SHP77 (cell line): ENCODE data around the gene TIMM10.
"Not testable (repeated sequence)": the region's sequence is repeated elsewhere in the genome, so short reads cannot be mapped to it uniquely, and the experiment has no call there.

Experiments used
- DNase-seq, 2 experiments: peaks; one replicate each; lab custom pipeline; 2025; lab: John Stamatoyannopoulos, UW

TIMM10 gene

GRCh38 chr11:57542582-57542981 is 12.0 kb upstream of the TIMM10 start:
- DNase-seq = no peak

- DNase-seq = no peak
Observed at GRCh38 chr11:57541169-57541568, 10.6 kb upstream of the TIMM10 start.

- no peak for DNase-seq
Observed at GRCh38 chr11:57539342-57539741, 8.8 kb upstream of the TIMM10 start.

GRCh38 chr11:57536947-57537619 is 6.5 kb upstream of the TIMM10 start, which contains the start of gene SMTNL1:
Gene SMTNL1, plus strand, starts transcription at chr11:57537595. Its CDS starts 5,048 bp downstream, at chr11:57542643.
- DNase-seq = no peak

GRCh38 chr11:57534449-57534848 is 3.9 kb upstream of the TIMM10 start:
- DNase-seq = not testable (repeated sequence)

GRCh38 chr11:57530215-57530595 is 349 bp downstream of the TIMM10 start:
- DNase-seq = no peak

GRCh38 chr11:57529012-57529411 is 1.5 kb downstream of the TIMM10 start:
- DNase-seq = no peak

GRCh38 chr11:57527056-57527631 is 3.4 kb downstream of the TIMM10 start:
- peak in 1 of 2 experiments; percentile 1 for DNase-seq

GRCh38 chr11:57523419-57523818 is 7.1 kb downstream of the TIMM10 start:
- DNase-seq = no peak

GRCh38 chr11:57521116-57521515 is 9.4 kb downstream of the TIMM10 start:
- DNase-seq = no peak

- DNase-seq = no peak
Observed at GRCh38 chr11:57516061-57516443, 14.5 kb downstream of the TIMM10 start.

GRCh38 chr11:57515332-57516060 is 15.1 kb downstream of the TIMM10 start, which contains the start of gene SLC43A1:
Gene SLC43A1, minus strand, starts transcription at chr11:57515702. Its CDS starts 1,591 bp downstream, at chr11:57514111.
- DNase-seq = peak in 1 of 2 experiments; percentile 5

- DNase-seq = peak in 1 of 2 experiments; percentile 40
Observed at GRCh38 chr11:57514538-57515331, 15.8 kb downstream of the TIMM10 start.

- no peak for DNase-seq
Observed at GRCh38 chr11:57513911-57514537, 16.5 kb downstream of the TIMM10 start.

- no peak for DNase-seq
Observed at GRCh38 chr11:57513452-57513795, 17.1 kb downstream of the TIMM10 start.

- no peak for DNase-seq
Observed at GRCh38 chr11:57512646-57513451, 17.7 kb downstream of the TIMM10 start.

- DNase-seq = no peak
Observed at GRCh38 chr11:57511741-57512430, 18.7 kb downstream of the TIMM10 start.

GRCh38 chr11:57508341-57509170 is 22.0 kb downstream of the TIMM10 start:
- no peak for DNase-seq

GRCh38 chr11:57506522-57506921 is 24.0 kb downstream of the TIMM10 start:
- no peak for DNase-seq
